Ovary (tissue), 9 donors: ENCODE data around the gene TBC1D1. TPM values are rescaled to one million over a fixed set of nuclear protein-coding genes. Genes with fewer than 3 reads are reported as not detected.

Experiments used
- DNase-seq, 5 donors: peaks; one replicate each; pipeline ENCODE4 v3.0.0-alpha.2; 2019 to 2020
- H3K27ac ChIP-seq, 2 donors: fragments of 200-600 bp; one replicate each; pipeline versions ENCODE4 v1.5.1 to v1.8.0; 2019 to 2022
- H3K27me3 ChIP-seq: fragments of 200-600 bp; one replicate; pipeline ENCODE4 v1.8.0; 2022
- H3K36me3 ChIP-seq: fragments of 200-600 bp; sonication (generic); one replicate; pipeline ENCODE4 v1.5.1; 2019
- H3K4me1 ChIP-seq: one replicate; pipeline ENCODE4 v1.8.1; 2013; ENCODE audit warnings: mild to moderate bottlenecking, moderate library complexity; ENCODE audit not compliant: insufficient read depth
- H3K4me3 ChIP-seq: fragments of 200-600 bp; sonication (generic); one replicate; pipeline ENCODE4 v1.5.1; 2017
- H3K9me3 ChIP-seq, 2 donors: fragments of 200-600 bp in 1 of 2; sonication (generic) in 1 of 2; one replicate each; pipeline versions ENCODE4 v1.5.1 to v1.8.1; 2013 to 2019; ENCODE audit warnings: mild to moderate bottlenecking in 1 of 2, moderate library complexity in 1 of 2
- CTCF ChIP-seq, 3 donors: fragments of 450-650 bp in 2 of 3; fragments of 200-600 bp in 1 of 3; IDR thresholded peaks; one replicate each; pipeline versions ENCODE4 v1.5.1 to v1.8.0; 2016 to 2022; ENCODE audit warnings: antibody characterized with exemption in 3 of 3, mild to moderate bottlenecking in 1 of 3
- EP300 ChIP-seq: sonication (generic); formaldehyde crosslinking; IDR thresholded peaks from one replicate; pipeline ENCODE4 v1.6.1; 2017; ENCODE audit warnings: antibody characterized with exemption
- POLR2A ChIP-seq: fragments of 450-650 bp; IDR thresholded peaks from one replicate; pipeline ENCODE4 v1.6.1; 2017; ENCODE audit warnings: antibody characterized with exemption, mild to moderate bottlenecking, moderate library complexity
- WGBS, 3 donors: extraction: QIAGEN DNeasy Blood & Tissue Kit in 1 of 3; methylation state at CpG; one replicate each; pipeline versions ENCODE4 v1.1.5 to v1.1.7; 2013 to 2017; 5-methylcytosine and 5-hydroxymethylcytosine counted together
- intact Hi-C, 4 donors: fragments of 100-400 bp; cut with DNase I; formaldehyde crosslinking; loops; one replicate each; pipeline versions ENCODE4 v1.11.0 to v1.15.1; 2022 to 2023
- polyA plus RNA-seq, 2 donors: library from polyadenylated mRNA; stranded (reverse); fragments of 200-250 nt in 1 of 2; fragments of 350-450 nt in 1 of 2; fragmentation: Illumina TruSeq in 1 of 2; extraction: RNeasy Lipid Tissue Mini Kit (QIAGEN cat#74804) in 1 of 2; gene quantifications; one replicate each; pipeline ENCODE4 v1.2.3, GENCODE V29; 2013 to 2014
- total RNA-seq, 7 donors: library from RNA; depleted of rRNA in 2 of 7; stranded (reverse); fragments of >200 nt in 2 of 7; fragmentation: NEBNext Ultra II Directional in 3 of 7; extraction: Animal tissue kit (Norgen Biotek cat#: 25700) in 3 of 7; gene quantifications; one replicate each; pipeline versions ENCODE4 v1.1.0 to v1.2.4, GENCODE V29; 2016 to 2023
- donor health status: DM: no; HTN: no; CAD: no; lungs with moderate emphysema.
- donor health status: DM: no; HTN: no; CAD: no.
- donor health status: Bipolar disorder and iron deficiency.
- donor health status: DM: yes; HTN: yes; CAD: no.
- donor health status: DM: no; HTN: no; CAD: no.
- donor health status: DM: yes; HTN: yes; CAD: no.

Gene TBC1D1
- total and polyA plus RNA-seq, 9 donors = 39.5 to 104 (median 63.9) TPM

GRCh38 chr4:37904824-37905223 is 13.9 kb downstream of the TBC1D1 start:
- intact Hi-C loops = loop anchor here in 1 of 4 donors (5.0 kb wide), 1 partner anchor 87 kb away; no protein-coding TSS in a partner anchor
- Histone ChIP-seq H3K36me3 (no peaks in the 10 kb centered on the region), H3K4me1 (peaks cover 3% of the 10 kb centered on the region), H3K9me3 (no peaks in the 10 kb centered on the region), H3K4me3 (no peak overlapping the region), H3K27ac (no peak overlapping the region), H3K27me3 (no peaks in the 10 kb centered on the region)
- no peak for DNase-seq
- 94 to 98% (median 98%) methylated on average over 3 of the region's 3 CpGs for WGBS, 3 donors
- no peak for TF ChIP-seq EP300
- no peak for TF ChIP-seq CTCF (IDR thresholded peaks at IDR 0.05)
- no peak for TF ChIP-seq POLR2A

GRCh38 chr4:37905533-37906169 is 14.8 kb downstream of the TBC1D1 start:
- TF ChIP-seq POLR2A = no peak
- TF ChIP-seq CTCF (IDR thresholded peaks at IDR 0.05) = no peak
- no peak for TF ChIP-seq EP300
- intact Hi-C loops = loop anchor here in 1 of 4 donors (5.0 kb wide), 1 partner anchor 87 kb away; no protein-coding TSS in a partner anchor

GRCh38 chr4:37908488-37909331 is 17.8 kb downstream of the TBC1D1 start:
- peak overlapping the region; percentile 10 for H3K4me3 ChIP-seq
- H3K9me3 ChIP-seq = no peaks in the 10 kb centered on the region
- no peak for TF ChIP-seq POLR2A
- no peak for TF ChIP-seq CTCF (IDR thresholded peaks at IDR 0.05)
- TF ChIP-seq EP300 = no peak
- H3K4me1 ChIP-seq = peaks cover 3% of the 10 kb centered on the region
- intact Hi-C loops = loop anchor here in 1 of 4 donors (5.0 kb wide), 1 partner anchor 84 kb away; no protein-coding TSS in a partner anchor
- WGBS, 3 donors = 12 to 14% (median 14%) methylated on average over 21 of the region's 21 CpGs
- peak overlapping the region; percentile 40 for H3K27ac ChIP-seq
- H3K27me3 ChIP-seq = no peaks in the 10 kb centered on the region
- H3K36me3 ChIP-seq = no peaks in the 10 kb centered on the region
- DNase-seq = peak in 4 of 5 donors; percentile 21 to 49 (median 28)

More at GRCh38 chr4:37905533-37906169, 14.8 kb downstream of the TBC1D1 start:
- Histone ChIP-seq H3K27me3 (no peaks in the 10 kb centered on the region), H3K9me3 (no peaks in the 10 kb centered on the region), H3K4me1 (peaks cover 3% of the 10 kb centered on the region), H3K4me3 (no peak overlapping the region), H3K27ac (no peak overlapping the region), H3K36me3 (no peaks in the 10 kb centered on the region)
- WGBS, 3 donors = 68 to 80% (median 79%) methylated on average over 7 of the region's 7 CpGs
- no peak for DNase-seq

- H3K36me3 ChIP-seq = no peaks in the 10 kb centered on the region
- DNase-seq = no peak
- WGBS, 3 donors = 65 to 77% (median 75%) methylated on average over 8 of the region's 8 CpGs
- H3K27me3 ChIP-seq = no peaks in the 10 kb centered on the region
- peaks cover 3% of the 10 kb centered on the region for H3K4me1 ChIP-seq
- no peak overlapping the region for H3K4me3 ChIP-seq
- TF ChIP-seq CTCF (IDR thresholded peaks at IDR 0.05) (no peak), EP300 (no peak), POLR2A (no peak)
- intact Hi-C loops = loop anchor here in 1 of 4 donors (5.0 kb wide), 1 partner anchor 83 kb away; no protein-coding TSS in a partner anchor
- H3K9me3 ChIP-seq = no peaks in the 10 kb centered on the region
- peak overlapping the region in 1 of 2 donors; percentile 40 for H3K27ac ChIP-seq
Measured at GRCh38 chr4:37909332-37910090, 18.6 kb downstream of the TBC1D1 start.
